GM19043 (cell line): ENCODE data around the gene TUBB1.
A peak's percentile ranks its signal among the peaks of the same experiment; 100 is the strongest.
"Not testable (repeated sequence)": the region's sequence is repeated elsewhere in the genome, so short reads cannot be mapped to it uniquely, and the experiment has no call there.

Source experiments
- ATAC-seq: cut with Tn5 transposase; IDR thresholded peaks from one replicate; pipeline ENCODE4 v1.9.1; 2021; ENCODE audit warnings: low read depth; ENCODE audit not compliant: unreplicated experiment

TUBB1 gene

GRCh38 chr20:59019217-59019616 is at the start of gene TUBB1:
Gene TUBB1, plus strand, starts transcription at chr20:59019429. Its CDS starts 94 bp downstream, at chr20:59019523.
- ATAC-seq = no peak

GRCh38 chr20:58969439-58969838 is 49.8 kb upstream of the TUBB1 start:
- ATAC-seq = no peak

GRCh38 chr20:58970146-58970545 is 49.1 kb upstream of the TUBB1 start:
- no peak for ATAC-seq

- ATAC-seq = no peak
These were observed 47.8 kb upstream of the TUBB1 start for GRCh38 chr20:58971429-58971828.

GRCh38 chr20:58973179-58973578 is 46.0 kb upstream of the TUBB1 start:
- no peak for ATAC-seq

GRCh38 chr20:58973866-58974265 is 45.4 kb upstream of the TUBB1 start:
- no peak for ATAC-seq

- ATAC-seq = no peak
These were observed 43.9 kb upstream of the TUBB1 start for GRCh38 chr20:58975353-58975752.

GRCh38 chr20:58976061-58976730 is 43.0 kb upstream of the TUBB1 start:
- ATAC-seq = no peak

- ATAC-seq = no peak
These were observed 40.7 kb upstream of the TUBB1 start for GRCh38 chr20:58978351-58979190.

GRCh38 chr20:58980711-58981627 is 38.3 kb upstream of the TUBB1 start, which contains the start of gene NELFCD:
Gene NELFCD, plus strand, starts transcription at chr20:58981256. Its CDS starts 54 bp downstream, at chr20:58981310.
- ATAC-seq = peak; percentile 56

- ATAC-seq = no peak
These were observed 37.4 kb upstream of the TUBB1 start for GRCh38 chr20:58981628-58982364.

GRCh38 chr20:58982406-58983114 is 36.7 kb upstream of the TUBB1 start:
- ATAC-seq = no peak

GRCh38 chr20:58983115-58983468 is 36.1 kb upstream of the TUBB1 start:
- ATAC-seq = not testable (repeated sequence)

- ATAC-seq = no peak
These were observed 34.5 kb upstream of the TUBB1 start for GRCh38 chr20:58984691-58985090.

- no peak for ATAC-seq
These were observed 33.6 kb upstream of the TUBB1 start for GRCh38 chr20:58985656-58986055.

GRCh38 chr20:58986286-58986967 is 32.8 kb upstream of the TUBB1 start:
- no peak for ATAC-seq

GRCh38 chr20:58986968-58987517 is 32.2 kb upstream of the TUBB1 start:
- ATAC-seq = no peak

- ATAC-seq = no peak
These were observed 31.3 kb upstream of the TUBB1 start for GRCh38 chr20:58987790-58988564.
